Activated CD8-positive, alpha-beta memory T cell treated with anti-CD3 and anti-CD28 coated beads, Interleukin-2, amount 50 U/mL, for 24 hours (primary cell): ENCODE data around the gene DAGLA.
A peak's percentile ranks its signal among the peaks of the same experiment; 100 is the strongest.

Source experiments
- DNase-seq: peaks from one replicate; pipeline ENCODE4 v3.0.0-alpha.2; 2020; ENCODE audit errors: extremely low read depth

The DAGLA gene

DNA sequence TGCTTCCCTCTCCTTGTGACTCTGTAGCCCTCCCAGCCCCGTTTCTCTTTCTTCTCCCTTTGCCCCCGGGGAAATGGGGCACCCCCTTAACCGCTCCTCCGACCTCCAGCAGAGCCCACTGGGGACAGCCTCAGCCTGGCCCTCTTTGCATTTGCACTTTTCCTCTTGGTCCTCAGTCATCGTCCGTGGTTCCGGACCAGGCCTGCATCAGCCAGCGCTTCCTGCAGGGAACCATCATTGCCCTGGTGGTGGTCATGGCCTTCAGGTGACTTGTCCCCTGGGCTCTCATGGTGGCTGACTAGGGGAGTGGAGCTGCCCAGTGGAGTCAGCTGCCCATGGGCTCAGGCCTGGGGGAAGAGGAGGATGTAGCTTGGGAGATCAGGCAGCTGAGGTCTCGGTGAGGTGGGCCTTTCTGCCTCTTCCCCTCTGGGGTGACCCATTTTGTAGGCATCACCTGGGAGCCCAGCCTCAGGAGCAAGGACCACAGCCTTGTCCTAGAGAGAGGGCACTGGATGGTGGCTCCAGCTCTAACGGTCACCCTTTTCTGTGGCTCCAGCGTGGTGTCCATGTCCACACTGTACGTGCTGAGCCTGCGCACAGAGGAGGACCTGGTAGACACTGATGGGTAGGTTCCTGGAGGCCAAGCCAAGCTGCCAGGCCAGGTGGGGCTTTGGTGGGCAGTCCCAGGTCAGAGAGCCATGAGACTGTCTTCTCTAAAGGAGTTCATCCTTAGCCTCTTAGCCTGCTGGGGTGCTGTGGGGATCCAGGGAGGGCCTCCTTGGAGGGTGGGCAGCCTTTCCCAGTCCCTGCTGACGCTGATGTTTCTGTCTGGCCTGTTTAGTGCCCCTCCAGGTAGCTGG, 99.7 kb downstream of the DAGLA start:
- no peak for DNase-seq

DNA sequence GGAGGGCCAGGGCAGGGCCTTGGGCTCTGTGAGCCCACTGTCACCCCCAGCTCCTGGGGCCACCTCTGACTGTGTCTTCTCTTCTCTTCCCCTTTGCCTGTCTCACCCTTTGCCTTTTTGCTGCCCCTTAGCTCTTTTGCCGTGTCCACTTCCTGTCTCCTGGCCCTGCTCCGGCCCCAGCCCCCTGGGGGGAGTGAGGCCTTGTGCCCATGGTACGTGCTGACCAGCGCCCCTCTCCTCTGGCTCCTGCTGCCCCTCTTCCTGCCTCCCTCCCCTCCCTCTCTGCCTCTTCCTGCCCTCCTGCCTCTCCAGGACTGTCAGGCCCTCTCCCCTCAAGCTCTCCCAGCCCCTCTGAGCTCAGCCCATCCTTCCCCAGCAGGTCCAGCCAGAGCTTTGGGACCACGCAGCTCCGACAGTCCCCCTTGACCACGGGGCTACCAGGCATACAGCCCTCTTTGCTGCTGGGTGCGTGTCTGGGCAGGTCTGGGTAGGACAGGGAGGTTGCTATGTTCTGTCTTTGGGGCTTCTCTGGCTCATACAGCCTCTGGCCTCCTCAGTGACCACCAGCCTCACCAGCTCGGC, 100.5 kb downstream of the DAGLA start:
- DNase-seq = no peak

DNA sequence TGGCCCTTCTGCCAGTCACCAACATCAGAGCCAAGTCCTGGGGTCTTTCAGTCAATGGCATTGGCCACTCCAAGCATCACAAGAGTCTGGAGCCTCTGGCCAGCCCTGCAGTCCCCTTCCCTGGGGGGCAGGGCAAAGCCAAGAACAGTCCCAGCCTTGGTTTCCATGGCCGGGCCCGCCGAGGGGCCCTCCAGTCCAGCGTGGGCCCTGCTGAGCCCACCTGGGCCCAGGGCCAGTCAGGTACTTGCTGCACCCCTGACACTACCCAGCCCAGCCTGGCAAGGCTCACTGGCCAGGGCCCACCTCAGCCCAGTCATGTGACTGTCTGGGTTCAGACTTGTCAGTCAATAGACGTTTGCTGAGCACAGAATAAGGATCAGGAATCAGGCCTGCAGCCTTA, 101.4 kb downstream of the DAGLA start:
- no peak for DNase-seq

DNA sequence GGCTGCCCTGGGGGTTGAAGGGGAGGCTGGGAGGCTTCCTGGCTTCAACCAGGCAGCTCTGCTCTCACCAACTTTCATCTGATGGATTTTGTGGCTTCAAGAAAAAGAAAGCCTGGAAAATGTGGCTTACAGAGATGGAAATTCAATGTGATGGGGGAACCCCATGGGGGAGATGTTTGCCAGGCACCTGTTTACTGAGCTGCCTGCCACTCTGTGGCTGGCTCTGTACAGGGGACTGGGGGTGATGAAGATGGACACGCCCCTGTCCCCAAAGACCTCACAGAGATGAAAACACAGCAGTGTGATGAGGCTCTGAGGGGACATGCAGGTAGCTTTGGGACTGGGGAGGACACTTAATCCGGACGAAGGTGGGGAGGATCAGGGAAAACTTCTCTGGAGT, 102.1 kb downstream of the DAGLA start:
- no peak for DNase-seq

DNA sequence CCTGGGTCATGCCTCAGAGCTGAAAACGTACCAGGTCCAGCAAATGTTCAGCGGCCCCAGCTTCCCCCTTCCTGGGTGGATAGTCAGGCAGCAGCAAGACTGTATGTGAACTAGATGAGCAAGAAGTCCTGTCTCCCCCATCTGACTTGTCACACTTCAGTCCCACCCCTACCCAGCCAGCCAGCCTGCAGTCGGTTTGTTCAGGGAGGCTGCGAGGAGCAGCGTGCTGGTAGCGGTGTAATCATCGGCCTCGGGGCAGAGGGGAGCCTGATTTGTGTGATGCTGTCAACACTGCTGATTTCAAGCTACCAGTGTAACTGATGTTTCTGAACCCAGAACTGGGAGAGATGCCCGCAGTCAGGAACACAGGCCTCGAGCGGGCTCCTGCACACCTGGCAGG, 102.7 kb downstream of the DAGLA start:
- no peak for DNase-seq

DNA sequence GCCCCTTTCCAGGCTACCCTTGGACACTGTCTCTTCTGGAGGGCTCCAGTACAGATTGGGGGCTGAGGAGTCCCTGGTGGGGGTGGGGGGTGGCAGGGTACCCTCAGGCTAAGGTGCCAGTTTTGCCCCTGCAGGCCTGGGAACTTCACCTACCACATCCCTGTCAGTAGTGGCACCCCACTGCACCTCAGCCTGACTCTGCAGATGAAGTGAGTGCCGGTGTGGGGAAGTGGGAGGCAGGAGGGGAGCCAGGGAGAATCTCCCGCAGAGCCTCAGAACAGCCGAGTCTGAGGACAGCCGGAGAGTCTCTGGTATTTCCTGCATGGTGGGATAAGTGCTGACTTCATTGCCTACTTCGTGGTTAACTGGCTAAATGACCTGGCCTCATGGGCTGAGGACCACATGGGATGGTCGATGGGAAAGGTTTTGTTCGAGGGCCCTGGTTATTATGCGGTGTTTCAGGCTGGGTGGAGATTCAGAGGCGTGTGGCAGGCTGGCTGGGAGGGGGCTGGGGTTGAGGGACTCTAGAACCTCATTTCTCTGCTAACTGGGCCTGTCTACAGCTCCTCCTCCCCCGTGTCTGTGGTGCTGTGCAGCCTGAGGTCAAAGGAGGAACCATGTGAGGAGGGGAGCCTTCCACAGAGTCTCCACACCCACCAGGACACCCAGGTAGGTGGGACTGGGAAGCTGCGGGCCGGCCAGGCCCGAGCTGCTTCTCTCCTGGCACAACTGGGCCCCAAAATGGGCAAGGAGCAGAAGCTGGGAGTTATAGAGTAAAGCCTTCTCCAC, 103.7 kb downstream of the DAGLA start:
- no peak for DNase-seq

DNA sequence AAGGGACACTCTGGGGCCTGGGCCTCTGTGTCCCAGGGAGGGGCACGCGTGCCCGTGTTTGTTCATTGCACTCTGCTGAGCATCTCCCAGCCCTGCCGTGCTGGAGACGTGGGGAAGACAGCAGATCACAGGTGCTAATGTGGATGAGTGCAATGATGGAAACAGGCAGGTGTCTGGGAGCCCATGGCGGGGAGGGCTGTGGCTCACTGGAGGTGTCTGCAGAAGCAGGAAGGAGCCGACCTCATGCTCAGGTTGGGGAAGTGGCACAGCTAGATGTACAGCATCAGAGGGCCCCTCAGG, 104.3 kb downstream of the DAGLA start:
- DNase-seq = no peak

DNA sequence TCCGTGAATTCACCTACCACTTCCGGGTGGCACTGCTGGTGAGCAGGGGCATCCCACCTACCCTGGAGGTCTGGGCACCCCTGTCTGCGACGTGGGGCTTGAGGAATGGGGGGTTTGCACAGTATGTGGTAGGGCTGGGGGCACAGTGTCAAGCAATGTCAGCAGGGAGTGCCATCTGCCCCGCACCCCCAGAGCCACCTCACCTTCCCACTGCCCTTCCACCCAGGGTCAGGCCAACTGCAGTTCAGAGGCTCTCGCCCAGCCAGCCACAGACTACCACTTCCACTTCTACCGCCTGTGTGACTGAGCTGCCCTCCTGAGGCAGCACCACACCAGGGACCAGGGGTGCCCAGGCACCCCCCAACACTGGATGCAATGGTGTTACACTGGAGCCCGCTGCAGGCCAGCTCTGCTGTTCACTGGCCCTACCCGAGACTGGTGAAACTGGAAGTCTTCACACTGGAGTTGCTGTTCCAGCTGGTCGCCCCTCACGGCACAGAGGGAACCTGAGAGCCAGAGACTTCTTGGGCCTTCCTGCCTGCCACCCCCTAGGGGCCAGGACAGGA, 105.7 kb downstream of the DAGLA start:
- no peak for DNase-seq

DNA sequence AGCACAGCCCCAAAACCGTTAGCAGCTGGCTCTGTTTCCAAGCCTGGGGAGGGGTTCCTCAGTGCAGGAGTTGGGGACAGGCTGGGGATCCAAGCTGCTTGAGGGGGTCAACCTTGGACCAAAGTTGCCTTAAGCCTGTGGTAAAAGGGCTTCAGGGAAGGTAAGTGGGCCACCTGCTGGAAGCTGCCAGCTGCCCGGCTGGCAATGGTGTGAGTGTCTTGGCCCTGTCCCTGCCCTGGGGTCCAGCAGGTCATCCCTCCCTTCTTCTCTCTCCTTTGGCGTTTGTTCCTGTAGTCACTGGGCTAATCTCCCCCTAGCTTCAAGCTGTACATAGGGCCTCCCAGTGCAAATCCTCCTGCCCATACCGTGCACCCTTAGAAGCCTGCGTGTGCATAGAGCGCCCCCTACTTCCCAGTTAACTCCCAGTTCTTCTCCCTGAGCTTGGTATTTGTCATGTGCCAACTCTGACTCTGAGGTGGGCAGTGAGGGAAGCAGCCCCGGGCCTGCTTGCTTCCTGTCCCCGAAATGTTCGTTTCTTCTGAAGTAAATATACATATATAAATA, 107.8 kb downstream of the DAGLA start:
- DNase-seq = no peak

DNA sequence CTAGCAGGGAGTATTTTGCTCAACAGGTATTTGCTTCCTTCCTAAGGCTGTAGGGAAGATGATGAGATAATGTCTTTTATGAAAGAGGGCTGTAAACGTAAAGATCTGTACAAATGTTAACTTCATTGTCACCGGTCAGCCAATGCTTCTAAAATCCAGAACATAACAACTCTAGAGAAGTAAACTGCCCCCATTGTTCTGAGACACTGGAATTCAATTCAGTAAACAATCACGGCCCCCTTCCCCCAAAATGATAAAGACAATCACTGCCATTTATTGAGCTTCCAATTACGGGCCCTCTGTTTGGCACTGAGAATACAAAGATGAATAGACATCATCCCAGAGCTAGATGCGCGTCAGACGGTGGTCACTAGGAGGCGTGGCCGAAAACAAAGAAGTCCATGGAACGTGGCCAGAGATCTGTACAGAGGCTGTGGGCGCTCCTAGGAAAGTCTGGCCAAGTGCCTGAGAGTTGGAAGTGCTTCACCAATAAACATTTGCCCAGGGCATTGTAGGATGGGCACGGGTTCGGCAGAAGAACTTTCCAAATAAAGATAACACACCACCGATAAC, 111.6 kb downstream of the DAGLA start:
- no peak for DNase-seq

DNA sequence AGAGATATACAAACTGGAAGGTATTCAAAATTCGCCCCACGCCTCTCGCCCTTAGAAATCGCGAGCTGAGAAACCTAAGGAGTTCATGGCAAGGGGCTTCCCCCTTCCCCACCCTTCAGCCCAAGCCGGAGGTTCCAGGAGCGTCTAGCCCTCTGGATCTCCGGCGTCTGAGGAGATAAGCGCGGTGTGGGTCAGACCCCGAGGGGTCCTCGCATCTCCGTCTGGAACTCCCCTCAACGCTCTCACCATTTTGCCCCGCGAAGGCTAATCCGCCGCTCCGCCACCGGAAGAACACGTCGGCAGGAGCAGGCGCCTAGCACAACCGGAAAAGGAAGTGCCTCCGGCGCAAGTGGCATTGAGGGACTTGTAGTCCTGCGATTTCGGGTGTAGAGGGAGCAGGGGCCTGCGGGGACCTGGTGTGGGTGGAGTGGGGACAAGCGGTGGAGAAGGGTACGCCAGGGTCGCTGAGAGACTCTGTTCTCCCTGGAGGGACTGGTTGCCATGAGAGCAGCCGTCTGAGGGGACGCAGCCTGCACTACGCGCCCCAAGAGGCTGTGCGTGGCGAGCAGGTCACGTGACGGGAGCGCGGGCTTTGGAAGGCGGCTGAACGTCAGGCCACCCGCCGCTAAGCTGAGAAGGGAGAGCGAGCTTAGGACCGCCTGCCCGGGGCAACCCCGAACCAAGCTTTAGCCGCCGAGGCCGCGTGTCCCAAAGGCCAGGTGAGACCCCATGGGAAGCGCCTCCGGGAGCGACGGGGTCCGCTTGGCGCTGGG, 112.3 kb downstream of the DAGLA start, which contains the start of the genes FEN1 and TMEM258:
Gene FEN1 (plus strand): TSS at position 602 of the 773 bp plus-strand sequence. CDS start 2,451 bp downstream, outside the sequence.
Gene TMEM258 (minus strand): TSS at position 290 of the 773 bp plus-strand sequence. CDS start 41 bp downstream, at position 249.
- peak; percentile 71 for DNase-seq

DNA sequence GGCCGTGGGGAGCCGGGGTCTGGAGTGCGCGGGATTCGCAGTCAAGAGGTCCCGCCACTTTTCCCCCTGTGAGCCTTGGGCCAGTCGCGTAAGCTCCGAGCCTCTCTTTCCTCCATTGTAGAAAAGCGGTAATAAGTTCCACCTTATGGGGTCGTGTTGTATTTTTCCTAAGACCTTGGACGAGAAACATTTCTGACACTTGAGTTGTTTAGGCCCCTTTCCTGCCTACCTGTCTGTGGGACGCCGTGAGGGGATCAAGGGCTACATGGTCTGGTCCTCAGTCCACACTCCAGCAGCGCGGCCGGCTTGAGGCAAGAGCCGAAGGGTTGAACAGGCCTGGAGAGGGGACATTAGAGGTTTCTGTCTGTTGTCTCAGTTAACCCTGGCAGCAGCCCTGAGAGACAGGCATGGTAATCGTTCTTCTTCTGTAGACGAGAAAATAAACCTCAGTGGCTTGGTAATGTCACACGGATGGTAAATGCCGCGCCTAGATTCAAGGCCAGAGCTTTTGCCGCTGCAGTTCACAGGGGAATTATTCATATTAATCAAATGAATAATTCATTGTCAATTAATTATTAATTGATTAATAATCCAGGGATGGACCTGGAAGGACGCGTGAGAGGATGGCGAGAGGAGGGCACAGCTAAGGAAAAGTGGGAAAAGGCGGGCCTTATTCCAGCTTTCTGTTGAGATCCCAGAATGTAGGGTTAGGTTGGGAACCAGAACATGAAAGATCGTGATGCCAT, 113.1 kb downstream of the DAGLA start:
- DNase-seq = no peak

DNA sequence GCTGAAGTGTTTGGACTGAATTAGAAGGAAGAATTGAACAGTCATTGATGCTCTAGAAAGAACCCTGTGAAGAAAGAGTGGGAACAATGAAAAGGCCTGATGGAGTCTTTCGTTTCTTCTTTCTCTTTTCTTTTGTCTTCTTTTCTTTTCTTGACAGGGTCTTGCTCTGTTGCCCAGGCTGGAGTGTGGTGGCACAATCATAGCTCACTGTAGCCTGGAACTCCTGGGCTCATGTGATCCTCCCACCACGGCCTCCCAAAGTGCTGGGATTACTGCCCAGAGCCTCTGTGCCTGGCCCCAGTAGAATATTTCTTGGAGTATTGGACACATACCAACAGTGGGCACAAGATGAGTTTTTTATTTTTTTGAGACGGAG, 113.6 kb downstream of the DAGLA start:
- DNase-seq = no peak

DNA sequence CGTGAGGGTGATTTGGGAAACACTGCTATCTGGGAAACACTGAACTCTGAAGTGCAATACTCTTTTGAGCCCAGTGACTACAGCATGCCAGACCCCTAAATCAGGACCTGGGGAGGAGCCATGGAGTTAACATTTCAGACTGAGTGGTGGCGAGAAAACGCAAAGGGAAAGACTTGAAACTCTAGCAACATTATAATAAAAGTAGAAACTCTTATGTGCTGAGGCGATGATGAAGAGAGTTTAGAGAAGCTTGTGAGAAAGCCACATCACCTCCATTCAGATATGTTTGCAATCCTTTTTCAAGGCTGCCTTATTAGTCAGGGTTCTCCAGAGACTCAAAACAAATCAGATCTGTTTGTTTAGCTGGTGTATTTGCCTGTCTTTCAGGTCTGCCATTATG, 114.4 kb downstream of the DAGLA start:
- DNase-seq = no peak

DNA sequence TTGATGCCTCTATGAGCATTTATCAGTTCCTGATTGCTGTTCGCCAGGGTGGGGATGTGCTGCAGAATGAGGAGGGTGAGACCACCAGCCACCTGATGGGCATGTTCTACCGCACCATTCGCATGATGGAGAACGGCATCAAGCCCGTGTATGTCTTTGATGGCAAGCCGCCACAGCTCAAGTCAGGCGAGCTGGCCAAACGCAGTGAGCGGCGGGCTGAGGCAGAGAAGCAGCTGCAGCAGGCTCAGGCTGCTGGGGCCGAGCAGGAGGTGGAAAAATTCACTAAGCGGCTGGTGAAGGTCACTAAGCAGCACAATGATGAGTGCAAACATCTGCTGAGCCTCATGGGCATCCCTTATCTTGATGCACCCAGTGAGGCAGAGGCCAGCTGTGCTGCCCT, 115.3 kb downstream of the DAGLA start:
- no peak for DNase-seq

DNA sequence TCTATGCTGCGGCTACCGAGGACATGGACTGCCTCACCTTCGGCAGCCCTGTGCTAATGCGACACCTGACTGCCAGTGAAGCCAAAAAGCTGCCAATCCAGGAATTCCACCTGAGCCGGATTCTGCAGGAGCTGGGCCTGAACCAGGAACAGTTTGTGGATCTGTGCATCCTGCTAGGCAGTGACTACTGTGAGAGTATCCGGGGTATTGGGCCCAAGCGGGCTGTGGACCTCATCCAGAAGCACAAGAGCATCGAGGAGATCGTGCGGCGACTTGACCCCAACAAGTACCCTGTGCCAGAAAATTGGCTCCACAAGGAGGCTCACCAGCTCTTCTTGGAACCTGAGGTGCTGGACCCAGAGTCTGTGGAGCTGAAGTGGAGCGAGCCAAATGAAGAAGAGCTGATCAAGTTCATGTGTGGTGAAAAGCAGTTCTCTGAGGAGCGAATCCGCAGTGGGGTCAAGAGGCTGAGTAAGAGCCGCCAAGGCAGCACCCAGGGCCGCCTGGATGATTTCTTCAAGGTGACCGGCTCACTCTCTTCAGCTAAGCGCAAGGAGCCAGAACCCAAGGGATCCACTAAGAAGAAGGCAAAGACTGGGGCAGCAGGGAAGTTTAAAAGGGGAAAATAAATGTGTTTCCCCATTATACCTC, 115.8 kb downstream of the DAGLA start:
- DNase-seq = no peak
